ENCODE results near the gene ARHGAP33.
"Not testable (repeated sequence)": the region's sequence is repeated elsewhere in the genome, so short reads cannot be mapped to it uniquely, and the experiment has no call there.

The ARHGAP33 gene

DNA sequence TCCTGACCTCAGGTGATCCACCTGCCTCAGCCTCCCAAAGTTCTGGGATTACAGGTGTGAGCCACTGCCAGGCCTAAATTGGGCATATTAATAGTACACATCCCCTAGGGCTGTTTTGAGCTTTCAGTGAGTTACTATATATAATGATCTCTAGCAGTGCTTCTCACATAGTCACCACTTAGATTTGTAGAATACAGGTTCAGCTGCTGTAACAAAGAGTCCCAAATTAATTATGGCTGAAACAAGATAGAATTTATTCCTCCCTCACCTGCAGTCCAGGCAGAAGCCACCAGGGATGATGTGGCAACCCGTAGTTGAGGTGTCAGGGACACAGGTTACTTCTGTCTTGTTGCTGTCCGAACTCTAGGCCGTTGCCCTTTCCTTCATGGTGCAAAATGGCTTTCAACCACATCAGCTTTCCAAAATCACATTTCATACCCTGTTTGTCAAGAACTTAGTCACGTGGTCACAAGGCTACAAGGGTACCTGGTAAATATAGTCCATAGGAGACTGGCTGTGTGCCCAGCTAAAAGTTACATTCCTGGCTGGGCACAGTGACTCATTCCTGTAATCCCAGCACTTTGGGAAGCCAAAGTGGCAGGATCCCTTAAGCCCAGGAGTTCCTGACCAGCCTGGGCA lies 14.5 kb upstream of the ARHGAP33 start:
- Histone ChIP-seq H3K4me1 (ENCODE audit: control insufficient read depth in 1 of 2, insufficient read depth in 2 of 2, low read length in 2 of 2) (peaks cover 4 to 29% of the 10 kb centered on the region in 2 donors), H3K36me3 (ENCODE audit: control insufficient read depth in 1 of 2, insufficient read depth in 2 of 2, low read length in 2 of 2) (peaks cover 5 to 35% of the 10 kb centered on the region in 2 donors), H3K27ac (ENCODE audit: low read length) (no peak overlapping the region), H3K9me3 (ENCODE audit: control insufficient read depth in 1 of 2, low read length in 2 of 2) (no peaks in the 10 kb centered on the region), H3K4me3 (ENCODE audit: low read depth in 1 of 2, low read length in 2 of 2) (no peak overlapping the region), H3K27me3 (ENCODE audit: low read depth, low read length) (no peaks in the 10 kb centered on the region)

- Histone ChIP-seq H3K27ac (ENCODE audit: low read length) (no peak overlapping the region), H3K9me3 (ENCODE audit: control insufficient read depth in 1 of 2, low read length in 2 of 2) (no peaks in the 10 kb centered on the region), H3K4me3 (ENCODE audit: low read depth in 1 of 2, low read length in 2 of 2) (no peak overlapping the region), H3K4me1 (ENCODE audit: control insufficient read depth in 1 of 2, insufficient read depth in 2 of 2, low read length in 2 of 2) (peaks cover 0 to 14% of the 10 kb centered on the region in 2 donors), H3K27me3 (ENCODE audit: low read depth, low read length) (no peaks in the 10 kb centered on the region), H3K36me3 (ENCODE audit: control insufficient read depth in 1 of 2, insufficient read depth in 2 of 2, low read length in 2 of 2) (peaks cover 5 to 31% of the 10 kb centered on the region in 2 donors)
These were observed 10.7 kb upstream of the ARHGAP33 start for GRCh38 chr19:35764432-35765315.

DNA sequence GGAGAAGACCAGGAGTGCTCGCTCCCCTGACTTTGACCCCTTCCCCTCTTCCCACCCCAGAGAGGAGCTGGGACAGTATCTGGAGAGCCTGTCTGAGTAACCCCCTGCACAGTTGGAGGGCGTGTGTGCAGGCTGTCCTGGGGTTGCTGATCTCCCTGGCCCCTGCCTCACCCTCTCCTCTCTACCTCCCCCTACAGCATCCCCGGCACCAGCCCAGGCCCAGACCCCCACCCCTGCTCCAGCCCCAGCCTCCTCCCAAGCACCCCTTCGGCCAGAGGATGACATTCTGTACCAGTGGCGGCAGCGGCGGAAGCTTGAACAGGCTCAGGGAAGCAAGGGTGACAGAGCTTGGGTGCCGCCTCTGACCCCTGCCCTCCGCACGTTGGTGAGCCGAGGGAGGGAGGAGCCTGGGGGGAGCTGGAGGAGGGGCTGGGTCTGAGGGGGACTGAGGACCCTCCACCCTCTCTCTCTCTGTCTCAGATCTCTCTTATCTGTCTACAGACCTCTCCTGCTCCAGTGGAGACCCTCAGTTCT lies 8.7 kb upstream of the ARHGAP33 start:
- Histone ChIP-seq H3K27ac (ENCODE audit: low read length) (no peak overlapping the region), H3K4me3 (ENCODE audit: low read depth in 1 of 2, low read length in 2 of 2) (no peak overlapping the region), H3K36me3 (ENCODE audit: control insufficient read depth in 1 of 2, insufficient read depth in 2 of 2, low read length in 2 of 2) (peaks cover 5 to 28% of the 10 kb centered on the region in 2 donors), H3K27me3 (ENCODE audit: low read depth, low read length) (no peaks in the 10 kb centered on the region), H3K4me1 (ENCODE audit: control insufficient read depth in 1 of 2, insufficient read depth in 2 of 2, low read length in 2 of 2) (peaks cover 0 to 7% of the 10 kb centered on the region in 2 donors), H3K9me3 (ENCODE audit: control insufficient read depth in 1 of 2, low read length in 2 of 2) (no peaks in the 10 kb centered on the region)

DNA sequence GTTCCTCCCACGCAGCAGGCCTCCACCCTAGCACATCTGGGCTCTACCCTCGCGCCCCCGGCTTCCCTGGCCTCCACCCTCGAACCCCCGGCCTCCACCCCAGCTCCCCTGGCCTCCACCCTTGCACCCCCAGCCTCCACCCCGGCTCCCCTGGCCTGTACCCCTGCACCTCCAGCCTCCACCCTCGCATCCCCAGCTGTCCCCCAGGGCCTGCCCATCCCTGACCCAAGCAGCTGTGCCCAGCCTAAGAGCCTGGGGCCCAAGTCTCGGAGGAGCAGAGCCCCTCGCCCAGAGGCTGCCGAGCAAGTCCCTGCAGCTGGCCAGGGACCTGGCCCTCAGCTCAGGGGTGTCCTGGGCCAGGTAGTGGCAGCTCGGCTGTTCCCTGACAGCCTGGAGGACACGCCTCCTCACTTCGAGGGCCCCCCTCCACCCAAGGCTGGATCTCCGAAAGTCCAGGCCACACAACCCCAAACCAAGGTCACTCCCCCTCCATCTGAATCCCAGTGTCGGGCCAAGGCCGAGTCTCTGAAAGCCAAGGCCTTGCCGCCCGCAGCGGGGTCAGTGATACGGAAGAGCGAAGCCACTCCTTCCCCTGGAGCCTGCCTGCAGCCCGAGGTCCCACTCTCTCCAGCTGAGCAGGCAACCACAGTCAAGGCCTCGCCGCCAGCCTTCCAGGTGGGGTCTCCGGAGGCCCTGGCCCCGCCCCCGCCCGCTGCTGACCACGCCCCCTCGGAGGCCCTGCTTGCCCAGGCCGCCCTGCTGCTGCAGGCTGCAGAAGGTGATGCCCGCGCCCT lies 7.9 kb upstream of the ARHGAP33 start:
- H3K4me1 ChIP-seq (ENCODE audit: control insufficient read depth in 1 of 2, insufficient read depth in 2 of 2, low read length in 2 of 2), result peaks cover 0 to 7% of the 10 kb centered on the region in 2 donors
- H3K4me3 ChIP-seq (ENCODE audit: low read depth in 1 of 2, low read length in 2 of 2), result no peak overlapping the region
- H3K9me3 ChIP-seq (ENCODE audit: control insufficient read depth in 1 of 2, low read length in 2 of 2), result no peaks in the 10 kb centered on the region
- H3K27me3 ChIP-seq (ENCODE audit: low read depth, low read length), result no peaks in the 10 kb centered on the region
- no peak overlapping the region for H3K27ac ChIP-seq (ENCODE audit: low read length)
- H3K36me3 ChIP-seq (ENCODE audit: control insufficient read depth in 1 of 2, insufficient read depth in 2 of 2, low read length in 2 of 2), result peaks cover 0 to 20% of the 10 kb centered on the region in 2 donors

- Histone ChIP-seq H3K4me1 (ENCODE audit: control insufficient read depth in 1 of 2, insufficient read depth in 2 of 2, low read length in 2 of 2) (peaks cover 0 to 7% of the 10 kb centered on the region in 2 donors), H3K9me3 (ENCODE audit: control insufficient read depth in 1 of 2, low read length in 2 of 2) (no peaks in the 10 kb centered on the region), H3K27ac (ENCODE audit: low read length) (no peak overlapping the region), H3K36me3 (ENCODE audit: control insufficient read depth in 1 of 2, insufficient read depth in 2 of 2, low read length in 2 of 2) (peaks cover 0 to 20% of the 10 kb centered on the region in 2 donors), H3K4me3 (ENCODE audit: low read depth in 1 of 2, low read length in 2 of 2) (no peak overlapping the region), H3K27me3 (ENCODE audit: low read depth, low read length) (no peaks in the 10 kb centered on the region)
These were observed 7.3 kb upstream of the ARHGAP33 start for GRCh38 chr19:35768082-35768421.

DNA sequence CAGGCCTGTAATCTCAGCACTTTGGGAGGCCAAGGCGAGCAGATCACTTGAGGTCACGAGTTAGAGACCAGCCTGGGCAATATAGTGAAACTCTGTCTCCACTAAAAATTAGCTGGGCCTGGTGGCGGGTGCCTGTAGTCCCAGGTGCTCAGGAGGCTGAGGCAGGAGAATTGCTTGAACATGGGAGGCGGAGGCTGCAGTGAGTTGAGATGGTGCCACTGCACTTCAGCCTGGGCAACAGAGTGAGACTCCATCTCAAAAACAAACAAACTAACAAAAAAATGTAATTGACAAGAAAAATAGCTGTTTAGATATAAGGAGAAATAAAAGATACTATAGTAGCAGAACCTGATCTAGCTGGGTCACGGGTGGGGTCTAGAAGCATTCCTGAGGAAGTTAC lies 3.0 kb upstream of the ARHGAP33 start:
- H3K4me3 ChIP-seq (ENCODE audit: low read depth in 1 of 2, low read length in 2 of 2); H3K36me3 ChIP-seq (ENCODE audit: control insufficient read depth in 1 of 2, insufficient read depth in 2 of 2, low read length in 2 of 2); H3K9me3 ChIP-seq (ENCODE audit: control insufficient read depth in 1 of 2, low read length in 2 of 2); H3K27ac ChIP-seq (ENCODE audit: low read length); H3K27me3 ChIP-seq (ENCODE audit: low read depth, low read length): not testable (repeated sequence)
- H3K4me1 ChIP-seq (ENCODE audit: control insufficient read depth in 1 of 2, insufficient read depth in 2 of 2, low read length in 2 of 2), result peaks cover 4 to 20% of the 10 kb centered on the region in 2 donors

DNA sequence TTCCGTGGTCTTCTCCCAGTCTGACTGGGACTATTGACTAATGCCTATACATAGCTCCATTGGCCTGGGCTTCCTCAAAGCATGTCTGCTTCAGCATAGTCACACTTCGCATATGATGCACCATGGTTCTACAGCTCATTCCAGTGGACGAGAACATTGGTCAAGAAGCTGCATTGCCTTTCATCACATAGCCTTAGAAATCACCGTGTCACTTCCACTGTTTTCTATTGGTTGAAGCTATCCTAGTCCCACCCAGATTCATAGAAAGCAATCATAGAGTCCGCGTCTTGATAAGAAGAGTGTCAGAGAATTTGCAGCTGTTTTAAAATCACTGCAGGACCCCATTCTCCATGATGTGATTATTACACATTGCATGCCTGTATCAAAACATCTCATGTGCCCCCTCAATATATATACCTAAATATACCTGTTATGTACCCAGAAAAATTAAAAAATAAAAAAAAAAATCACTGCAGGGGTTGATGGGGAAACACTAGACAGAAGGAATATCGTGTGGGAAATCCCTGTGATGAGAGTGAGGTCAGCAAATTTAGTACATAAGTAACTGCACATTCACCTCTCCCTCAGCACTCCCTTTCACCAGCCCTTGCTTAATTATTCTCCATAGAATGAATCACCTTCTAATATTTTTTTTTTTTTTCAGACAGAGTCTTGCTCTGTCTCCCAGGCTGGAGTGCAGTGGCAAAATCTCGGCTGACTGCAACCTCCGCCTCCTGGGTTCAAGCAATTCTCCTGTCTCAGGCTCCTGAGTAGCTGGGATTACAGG lies 2.2 kb upstream of the ARHGAP33 start:
- H3K27me3 ChIP-seq (ENCODE audit: low read depth, low read length), result no peaks in the 10 kb centered on the region

GRCh38 chr19:35774274-35775045 lies 904 bp upstream of the ARHGAP33 start:
- Histone ChIP-seq H3K9me3 (ENCODE audit: control insufficient read depth in 1 of 2, low read length in 2 of 2) (no peaks in the 10 kb centered on the region), H3K4me3 (ENCODE audit: low read depth in 1 of 2, low read length in 2 of 2) (peak overlapping the region; percentile 66), H3K36me3 (ENCODE audit: control insufficient read depth in 1 of 2, insufficient read depth in 2 of 2, low read length in 2 of 2) (no peaks in the 10 kb centered on the region), H3K4me1 (ENCODE audit: control insufficient read depth in 1 of 2, insufficient read depth in 2 of 2, low read length in 2 of 2) (peaks cover 4 to 13% of the 10 kb centered on the region in 2 donors), H3K27ac (ENCODE audit: low read length) (no peak overlapping the region), H3K27me3 (ENCODE audit: low read depth, low read length) (no peaks in the 10 kb centered on the region)

More for the DNA sequence above, 2.2 kb upstream of the ARHGAP33 start:
- no peaks in the 10 kb centered on the region for H3K36me3 ChIP-seq (ENCODE audit: control insufficient read depth in 1 of 2, insufficient read depth in 2 of 2, low read length in 2 of 2)
- H3K9me3 ChIP-seq (ENCODE audit: control insufficient read depth in 1 of 2, low read length in 2 of 2), result no peaks in the 10 kb centered on the region
- no peak overlapping the region for H3K4me3 ChIP-seq (ENCODE audit: low read depth in 1 of 2, low read length in 2 of 2)
- H3K27ac ChIP-seq (ENCODE audit: low read length), result no peak overlapping the region
- peaks cover 4 to 14% of the 10 kb centered on the region in 2 donors for H3K4me1 ChIP-seq (ENCODE audit: control insufficient read depth in 1 of 2, insufficient read depth in 2 of 2, low read length in 2 of 2)

DNA sequence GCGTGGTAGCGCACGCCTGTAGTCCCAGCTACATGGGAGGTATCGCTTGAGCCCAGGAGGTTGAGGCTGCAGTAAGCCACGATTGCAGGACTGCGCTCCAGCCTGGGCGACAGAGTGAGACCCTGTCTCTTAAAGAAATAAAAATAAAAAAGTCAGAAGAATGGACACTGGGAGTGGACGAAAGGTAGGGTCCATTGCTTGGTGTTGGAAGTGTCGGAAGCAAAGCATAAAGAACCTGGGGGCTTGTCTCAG lies 392 bp upstream of the ARHGAP33 start:
- Histone ChIP-seq H3K4me3 (ENCODE audit: low read depth in 1 of 2, low read length in 2 of 2) (peak overlapping the region; percentile 66), H3K27me3 (ENCODE audit: low read depth, low read length) (no peaks in the 10 kb centered on the region)

GRCh38 chr19:35776102-35776788 lies 881 bp downstream of the ARHGAP33 start:
- Histone ChIP-seq H3K9me3 (ENCODE audit: control insufficient read depth in 1 of 2, low read length in 2 of 2) (no peaks in the 10 kb centered on the region), H3K27ac (ENCODE audit: low read length) (no peak overlapping the region), H3K4me3 (ENCODE audit: low read depth in 1 of 2, low read length in 2 of 2) (peak overlapping the region; percentile 39 to 66), H3K4me1 (ENCODE audit: control insufficient read depth in 1 of 2, insufficient read depth in 2 of 2, low read length in 2 of 2) (peaks cover 4 to 13% of the 10 kb centered on the region in 2 donors), H3K36me3 (ENCODE audit: control insufficient read depth in 1 of 2, insufficient read depth in 2 of 2, low read length in 2 of 2) (no peaks in the 10 kb centered on the region), H3K27me3 (ENCODE audit: low read depth, low read length) (no peaks in the 10 kb centered on the region)

More for the DNA sequence above, 392 bp upstream of the ARHGAP33 start:
- Histone ChIP-seq H3K9me3 (ENCODE audit: control insufficient read depth in 1 of 2, low read length in 2 of 2) (no peaks in the 10 kb centered on the region), H3K27ac (ENCODE audit: low read length) (no peak overlapping the region), H3K4me1 (ENCODE audit: control insufficient read depth in 1 of 2, insufficient read depth in 2 of 2, low read length in 2 of 2) (peaks cover 4 to 13% of the 10 kb centered on the region in 2 donors), H3K36me3 (ENCODE audit: control insufficient read depth in 1 of 2, insufficient read depth in 2 of 2, low read length in 2 of 2) (no peaks in the 10 kb centered on the region)
